Peyer's patch (tissue), 4 donors: ENCODE results near the gene CORO1C.

Experiments used
- POLR2A ChIP-seq, 2 donors: fragments of 450-650 bp; IDR thresholded peaks; one replicate each; pipeline ENCODE4 v1.5.1; 2017; ENCODE audit warnings: antibody characterized with exemption in 2 of 2, mild to moderate bottlenecking in 2 of 2, moderate library complexity in 2 of 2
- TF ChIP-seq, protein P1 (sequence below), 6 experiments: fragments of 450-650 bp in 4 of 6; fragments of 200-600 bp in 2 of 6; sonication (generic) in 1 of 6; IDR thresholded peaks; one replicate each; pipeline ENCODE4 v1.5.1; 2017 to 2019; ENCODE audit warnings: antibody characterized with exemption in 6 of 6, mild to moderate bottlenecking in 3 of 6, moderate library complexity in 1 of 6

DNA sequence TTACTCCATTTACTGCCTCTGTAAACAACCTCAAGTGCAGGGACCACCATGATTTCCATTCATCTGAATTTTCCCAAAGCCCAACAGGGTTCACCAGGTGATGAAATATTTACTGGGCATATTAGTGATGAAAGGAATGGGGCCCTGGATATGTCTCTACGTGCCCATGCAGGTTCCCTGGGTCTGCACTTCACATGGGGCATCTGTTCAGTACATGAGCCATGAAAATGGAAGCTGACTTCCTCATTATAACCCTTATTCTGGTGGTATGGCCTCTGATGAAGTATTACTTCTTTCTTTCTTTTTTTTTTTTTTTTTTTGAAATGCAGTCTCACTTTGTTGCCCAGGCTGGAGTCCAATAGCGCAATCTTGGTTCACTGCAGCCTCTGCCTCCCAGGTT, 26.5 kb upstream of the CORO1C start:
- TF ChIP-seq, protein P1, sequence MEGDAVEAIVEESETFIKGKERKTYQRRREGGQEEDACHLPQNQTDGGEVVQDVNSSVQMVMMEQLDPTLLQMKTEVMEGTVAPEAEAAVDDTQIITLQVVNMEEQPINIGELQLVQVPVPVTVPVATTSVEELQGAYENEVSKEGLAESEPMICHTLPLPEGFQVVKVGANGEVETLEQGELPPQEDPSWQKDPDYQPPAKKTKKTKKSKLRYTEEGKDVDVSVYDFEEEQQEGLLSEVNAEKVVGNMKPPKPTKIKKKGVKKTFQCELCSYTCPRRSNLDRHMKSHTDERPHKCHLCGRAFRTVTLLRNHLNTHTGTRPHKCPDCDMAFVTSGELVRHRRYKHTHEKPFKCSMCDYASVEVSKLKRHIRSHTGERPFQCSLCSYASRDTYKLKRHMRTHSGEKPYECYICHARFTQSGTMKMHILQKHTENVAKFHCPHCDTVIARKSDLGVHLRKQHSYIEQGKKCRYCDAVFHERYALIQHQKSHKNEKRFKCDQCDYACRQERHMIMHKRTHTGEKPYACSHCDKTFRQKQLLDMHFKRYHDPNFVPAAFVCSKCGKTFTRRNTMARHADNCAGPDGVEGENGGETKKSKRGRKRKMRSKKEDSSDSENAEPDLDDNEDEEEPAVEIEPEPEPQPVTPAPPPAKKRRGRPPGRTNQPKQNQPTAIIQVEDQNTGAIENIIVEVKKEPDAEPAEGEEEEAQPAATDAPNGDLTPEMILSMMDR (IDR thresholded peaks at IDR 0.05), result no peak
- no peak for TF ChIP-seq POLR2A (IDR thresholded peaks at IDR 0.05)
